Right lobe of liver (tissue), 6 donors: Measurements from ENCODE around the gene SLC38A4. TPM values are rescaled to one million over a fixed set of nuclear protein-coding genes. Genes with fewer than 3 reads are reported as not detected.

Experiments used
- ATAC-seq, 4 donors: fragments of 200-7000 bp; cut with Tn5 transposase; one replicate each; pipeline ENCODE4 v1.9.1; 2020; ENCODE audit warnings: mild to moderate bottlenecking in 4 of 4, moderate library complexity in 4 of 4
- DNase-seq, 3 donors: peaks; one replicate each; pipeline ENCODE4 v3.0.0-alpha.2; 2020
- H3K27ac ChIP-seq, 3 donors: fragments of 200-600 bp; one replicate each; pipeline ENCODE4 v1.8.0; 2022
- H3K27me3 ChIP-seq, 2 donors: fragments of 200-600 bp; one replicate each; pipeline ENCODE4 v1.8.0; 2022
- H3K36me3 ChIP-seq, 4 donors: fragments of 200-600 bp; sonication (generic) in 1 of 4; one replicate each; pipeline versions ENCODE4 v1.5.1 to v1.8.0; 2017 to 2022; ENCODE audit warnings: control low read depth in 1 of 4
- H3K4me1 ChIP-seq, 4 donors: fragments of 200-600 bp; sonication (generic) in 1 of 4; one replicate each; pipeline versions ENCODE4 v1.5.1 to v1.8.0; 2017 to 2022; ENCODE audit warnings: control low read depth in 1 of 4
- H3K4me3 ChIP-seq, 3 donors: fragments of 200-600 bp; one replicate each; pipeline ENCODE4 v1.8.0; 2022
- H3K9me3 ChIP-seq, 4 donors: fragments of 200-600 bp; sonication (generic) in 1 of 4; one replicate each; pipeline versions ENCODE4 v1.5.1 to v1.8.0; 2017 to 2022; ENCODE audit warnings: control low read depth in 1 of 4
- POLR2A ChIP-seq: fragments of 450-650 bp; IDR thresholded peaks from one replicate; pipeline ENCODE4 v1.6.1; 2017; ENCODE audit warnings: antibody characterized with exemption, mild to moderate bottlenecking
- WGBS: methylation state at CpG from one replicate; pipeline ENCODE4 v1.1.6; 2018; ENCODE audit warnings: low coverage, low lambda C conversion rate; ENCODE audit not compliant: insufficient coverage; ENCODE audit errors: missing lambda C conversion rate; 5-methylcytosine and 5-hydroxymethylcytosine counted together
- intact Hi-C, 2 donors: fragments of 100-400 bp; cut with DNase I; formaldehyde crosslinking; loops; one replicate each; pipeline versions ENCODE4 v1.11.2 to v1.14.1; 2022
- total RNA-seq, 6 experiments: library from RNA; depleted of rRNA in 2 of 6; stranded (reverse); fragments of >200 nt in 2 of 6; fragmentation: NEBNext Ultra II Directional in 3 of 6; extraction: Animal tissue kit (Norgen Biotek cat#: 25700) in 3 of 6; gene quantifications; one replicate each; pipeline versions ENCODE4 v1.1.0 to v1.2.4, GENCODE V29; 2016 to 2023
- TF ChIP-seq, protein P1 (sequence below), 4 donors: fragments of 200-600 bp in 3 of 4; fragments of 450-650 bp in 1 of 4; IDR thresholded peaks; one replicate each; pipeline versions ENCODE4 v1.5.1 to v1.8.0; 2016 to 2022; ENCODE audit warnings: antibody characterized with exemption in 4 of 4, mild to moderate bottlenecking in 2 of 4
- donor health status: DM: no; HTN: yes; CAD: no.
- donor health status: DM: no; HTN: no; CAD: no.
- donor health status: DM: no; HTN: no; CAD: no.
- donor health status: DM: no; HTN: yes; CAD: no.
- donor health status: DM: no; HTN: yes; CAD: no.

SLC38A4 gene
- total RNA-seq, 6 experiments from 2014 or later = 158 to 604 (median 295) TPM

DNA sequence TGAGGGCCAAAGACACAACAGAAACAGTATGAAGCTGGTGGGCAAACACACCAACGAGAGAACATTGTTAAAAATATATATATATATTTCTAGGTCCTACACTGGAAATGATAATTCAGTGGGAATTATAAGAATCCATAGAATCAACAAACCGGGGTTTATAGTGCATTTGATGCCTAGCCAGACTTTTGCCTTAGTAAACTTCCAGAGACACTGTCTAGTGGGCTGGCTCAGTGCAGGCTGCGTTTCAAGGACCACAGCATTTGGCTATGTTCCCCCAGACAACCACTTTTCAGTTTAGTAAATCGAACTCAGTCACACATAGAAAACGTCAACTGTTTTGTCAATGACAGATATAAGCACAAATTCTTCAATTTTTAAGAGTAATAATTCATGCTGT, 41.9 kb downstream of the SLC38A4 start:
- Histone ChIP-seq H3K4me1 (peaks cover 0 to 62% (median 12%) of the 10 kb centered on the region in 4 donors), H3K27me3 (no peaks in the 10 kb centered on the region), H3K27ac (no peak overlapping the region), H3K36me3 (peaks cover 0 to 91% (median 32%) of the 10 kb centered on the region in 4 donors), H3K4me3 (no peak overlapping the region), H3K9me3 (no peaks in the 10 kb centered on the region)
- intact Hi-C loops = no loop called here
- TF ChIP-seq, protein P1, sequence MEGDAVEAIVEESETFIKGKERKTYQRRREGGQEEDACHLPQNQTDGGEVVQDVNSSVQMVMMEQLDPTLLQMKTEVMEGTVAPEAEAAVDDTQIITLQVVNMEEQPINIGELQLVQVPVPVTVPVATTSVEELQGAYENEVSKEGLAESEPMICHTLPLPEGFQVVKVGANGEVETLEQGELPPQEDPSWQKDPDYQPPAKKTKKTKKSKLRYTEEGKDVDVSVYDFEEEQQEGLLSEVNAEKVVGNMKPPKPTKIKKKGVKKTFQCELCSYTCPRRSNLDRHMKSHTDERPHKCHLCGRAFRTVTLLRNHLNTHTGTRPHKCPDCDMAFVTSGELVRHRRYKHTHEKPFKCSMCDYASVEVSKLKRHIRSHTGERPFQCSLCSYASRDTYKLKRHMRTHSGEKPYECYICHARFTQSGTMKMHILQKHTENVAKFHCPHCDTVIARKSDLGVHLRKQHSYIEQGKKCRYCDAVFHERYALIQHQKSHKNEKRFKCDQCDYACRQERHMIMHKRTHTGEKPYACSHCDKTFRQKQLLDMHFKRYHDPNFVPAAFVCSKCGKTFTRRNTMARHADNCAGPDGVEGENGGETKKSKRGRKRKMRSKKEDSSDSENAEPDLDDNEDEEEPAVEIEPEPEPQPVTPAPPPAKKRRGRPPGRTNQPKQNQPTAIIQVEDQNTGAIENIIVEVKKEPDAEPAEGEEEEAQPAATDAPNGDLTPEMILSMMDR (IDR thresholded peaks at IDR 0.05) = no peak
- TF ChIP-seq POLR2A = no peak
- ATAC-seq (peak in 2 of 4 donors; percentile 22 to 23), DNase-seq (no peak)
- 42% methylated on average over 5 of the region's 5 CpGs for WGBS

DNA sequence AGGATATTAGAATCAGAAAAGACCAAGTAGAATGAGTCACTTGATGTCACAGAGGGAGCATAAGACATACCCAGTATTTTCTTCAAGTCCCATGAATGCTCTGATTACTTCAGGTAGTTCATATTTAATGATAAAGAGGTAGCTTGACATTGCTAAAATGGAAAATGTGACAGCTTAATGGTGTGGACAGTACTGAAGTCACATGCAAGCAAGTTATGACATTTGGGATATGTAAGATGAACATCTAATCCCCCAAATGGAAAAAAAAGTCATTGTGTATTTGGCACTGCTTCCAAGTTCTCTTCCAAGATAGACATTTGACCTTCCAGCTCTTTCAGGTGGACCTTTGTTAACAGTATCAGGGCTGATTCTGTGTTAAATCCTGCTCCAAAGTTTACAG, 45.9 kb downstream of the SLC38A4 start:
- Histone ChIP-seq H3K4me1 (peaks cover 0 to 74% (median 16%) of the 10 kb centered on the region in 4 donors), H3K27ac (no peak overlapping the region), H3K27me3 (no peaks in the 10 kb centered on the region), H3K9me3 (no peaks in the 10 kb centered on the region), H3K4me3 (no peak overlapping the region), H3K36me3 (peaks cover 0 to 91% (median 33%) of the 10 kb centered on the region in 4 donors)
- TF ChIP-seq, protein P1 (IDR thresholded peaks at IDR 0.05) = no peak
- TF ChIP-seq POLR2A = no peak
- no peak for DNase-seq
- intact Hi-C loops = no loop called here
- no peak for ATAC-seq

DNA sequence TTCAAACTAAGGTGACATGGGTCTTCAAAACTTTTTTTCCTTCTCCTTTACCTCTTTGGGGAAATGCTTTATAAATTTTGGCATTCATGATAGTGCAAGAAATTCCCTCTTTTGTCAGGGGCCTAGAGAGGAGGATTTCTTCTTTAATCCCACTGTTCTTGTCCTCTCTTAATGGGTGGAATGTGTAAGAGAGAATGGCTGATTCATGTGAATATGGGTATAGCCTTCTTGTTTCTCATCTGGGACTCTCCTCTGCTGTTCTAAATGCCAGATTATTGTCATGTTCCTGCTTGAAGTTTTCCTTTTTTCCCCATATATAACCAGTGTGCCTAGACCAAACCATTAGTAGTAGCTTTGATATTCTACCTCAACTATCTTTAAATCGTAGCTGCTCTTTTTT, 46.7 kb downstream of the SLC38A4 start:
- peaks cover 0 to 76% (median 20%) of the 10 kb centered on the region in 4 donors for H3K4me1 ChIP-seq
- DNase-seq (no peak), ATAC-seq (no peak)
- H3K4me3 ChIP-seq = no peak overlapping the region
- H3K27me3 ChIP-seq = no peaks in the 10 kb centered on the region
- TF ChIP-seq, protein P1 (IDR thresholded peaks at IDR 0.05) = no peak
- no peak for TF ChIP-seq POLR2A
- no peaks in the 10 kb centered on the region for H3K9me3 ChIP-seq
- peaks cover 0 to 92% (median 35%) of the 10 kb centered on the region in 4 donors for H3K36me3 ChIP-seq
- WGBS = 80% methylated on average over 1 of the region's 1 CpG
- H3K27ac ChIP-seq = no peak overlapping the region
- intact Hi-C loops = no loop called here

DNA sequence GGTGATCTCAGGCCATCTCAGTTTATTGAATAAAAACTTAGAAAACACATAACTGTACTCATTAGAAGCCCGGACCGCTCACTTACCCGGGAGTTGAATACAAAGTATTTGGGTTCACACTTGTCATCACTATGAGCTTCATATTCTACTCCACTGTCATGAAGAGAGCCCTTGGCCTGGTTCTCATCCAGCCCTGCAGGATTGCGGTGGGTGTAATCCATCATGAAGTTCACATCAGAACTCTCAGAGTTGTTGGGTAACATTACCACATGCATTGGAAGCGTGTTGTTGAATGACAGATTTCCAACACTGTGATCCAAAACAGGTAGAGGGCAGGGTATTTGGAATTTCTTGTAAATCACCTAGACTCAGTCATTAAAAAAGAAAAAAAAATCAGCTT, 47.4 kb downstream of the SLC38A4 start:
- intact Hi-C loops = no loop called here
- Histone ChIP-seq H3K27ac (no peak overlapping the region), H3K4me1 (peaks cover 0 to 82% (median 22%) of the 10 kb centered on the region in 4 donors), H3K9me3 (no peaks in the 10 kb centered on the region), H3K36me3 (peaks cover 0 to 92% (median 34%) of the 10 kb centered on the region in 4 donors), H3K27me3 (no peaks in the 10 kb centered on the region), H3K4me3 (no peak overlapping the region)
- TF ChIP-seq, protein P1 (IDR thresholded peaks at IDR 0.05) = no peak
- no peak for TF ChIP-seq POLR2A
- no peak for DNase-seq
- peak in 3 of 4 donors; percentile 3 to 35 (median 30) for ATAC-seq
- whole genome bisulfite sequencing = 73% methylated on average over 5 of the region's 5 CpGs

DNA sequence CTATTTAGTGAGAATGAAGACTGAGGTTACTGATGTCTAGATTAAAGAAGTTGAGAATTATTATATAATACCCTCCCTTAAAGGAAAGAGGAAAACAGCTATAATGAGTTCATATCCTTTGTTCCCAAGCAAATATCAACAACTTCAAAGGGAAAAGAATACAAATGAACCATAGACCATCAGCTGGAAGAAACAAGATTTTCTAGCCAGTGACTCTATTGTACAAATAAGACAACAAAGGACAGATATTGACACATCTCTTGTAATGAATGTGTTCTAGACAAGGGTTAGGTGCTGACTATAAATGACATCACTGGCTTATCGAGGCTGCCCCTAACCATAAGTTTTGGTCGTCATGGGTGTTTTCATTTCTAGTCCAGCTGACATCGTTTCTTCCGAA, 48.2 kb downstream of the SLC38A4 start:
- intact Hi-C loops = no loop called here

More for the DNA sequence above, 48.2 kb downstream of the SLC38A4 start:
- H3K36me3 ChIP-seq = peaks cover 0 to 94% (median 35%) of the 10 kb centered on the region in 4 donors
- peaks cover 0 to 90% (median 25%) of the 10 kb centered on the region in 4 donors for H3K4me1 ChIP-seq
- DNase-seq (no peak), ATAC-seq (peak in 3 of 4 donors; percentile 8 to 36 (median 13))
- no peaks in the 10 kb centered on the region for H3K27me3 ChIP-seq
- H3K27ac ChIP-seq = peak overlapping the region in 1 of 3 donors; percentile 16
- H3K9me3 ChIP-seq = no peaks in the 10 kb centered on the region
- 43% methylated on average over 4 of the region's 4 CpGs for WGBS
- no peak overlapping the region for H3K4me3 ChIP-seq
- TF ChIP-seq POLR2A = no peak
- TF ChIP-seq, protein P1 (IDR thresholded peaks at IDR 0.05) = no peak
